CD4-positive, alpha-beta T cell (primary cell): ENCODE data around the gene LAIR1. TPM values are rescaled to one million over a fixed set of nuclear protein-coding genes. Genes with fewer than 3 reads are reported as not detected.

Source experiments
- ATAC-seq: fragments of 200-7000 bp; cut with Tn5 transposase; one replicate; pipeline ENCODE4 v1.10.0; 2022; ENCODE audit warnings: mild to moderate bottlenecking; ENCODE audit not compliant: poor library complexity
- CTCF ChIA-PET: fragments of 350-600 bp; sonication (Branson Sonifier 250); formaldehyde crosslinking; loops from one replicate; lab custom pipeline; 2021; ENCODE audit warnings: antibody characterized with exemption, inconsistent platforms; lab: Charles Lee
- POLR2A ChIA-PET: fragments of 350-600 bp; sonication (Branson Sonifier 250); formaldehyde crosslinking; loops from one replicate; lab custom pipeline; 2021; ENCODE audit warnings: antibody characterized with exemption, inconsistent platforms; lab: Charles Lee
- DNase-seq, 14 experiments: peaks; one replicate each; pipeline ENCODE4 v3.0.0-alpha.2; 2013 to 2020; ENCODE audit warnings: mixed read lengths in 2 of 14
- H3K27ac ChIP-seq, 2 donors: one replicate each; pipeline versions ENCODE4 v1.5.1 to v1.7.0; 2013; ENCODE audit warnings: low read length in 2 of 2, low read depth in 1 of 2, mild to moderate bottlenecking in 1 of 2
- H3K27me3 ChIP-seq, 2 experiments: 1 replicate in 1 of 2; 2 replicates in 1 of 2; pipeline versions ENCODE4 v1.6.1 to v1.7.0; 2013; ENCODE audit warnings: low read length in 2 of 2, control low read depth in 1 of 2, mild to moderate bottlenecking in 1 of 2, moderate library complexity in 1 of 2; ENCODE audit not compliant: insufficient read depth in 2 of 2, control insufficient read depth in 1 of 2
- H3K36me3 ChIP-seq: one replicate; pipeline ENCODE4 v1.6.1; 2013; ENCODE audit warnings: low read length, control low read depth; ENCODE audit not compliant: insufficient read depth
- H3K4me1 ChIP-seq: one replicate; pipeline ENCODE4 v1.6.1; 2013; ENCODE audit warnings: low read length, control low read depth; ENCODE audit not compliant: insufficient read depth
- H3K4me3 ChIP-seq: one replicate; pipeline ENCODE4 v1.5.1; 2013; ENCODE audit warnings: mild to moderate bottlenecking, low read length, moderate library complexity
- H3K9me3 ChIP-seq, 2 experiments: 1 replicate in 1 of 2; 2 replicates in 1 of 2; pipeline versions ENCODE4 v1.6.1 to v1.7.0; 2013; ENCODE audit warnings: low read length in 2 of 2, mild to moderate bottlenecking in 2 of 2, control low read depth in 1 of 2, moderate library complexity in 1 of 2; ENCODE audit not compliant: control insufficient read depth in 1 of 2, insufficient read depth in 1 of 2
- H3K27ac Mint-ChIP-seq: one replicate; pipeline ENCODE4 v1.8.0; 2020; ENCODE audit warnings: mixed read lengths
- H3K27me3 Mint-ChIP-seq: one replicate; pipeline ENCODE4 v1.8.0; 2021; ENCODE audit warnings: mixed read lengths
- H3K36me3 Mint-ChIP-seq: one replicate; pipeline ENCODE4 v1.8.0; 2021; ENCODE audit warnings: low read depth, mixed read lengths
- H3K4me1 Mint-ChIP-seq: one replicate; pipeline ENCODE4 v1.8.0; 2021; ENCODE audit warnings: low read depth, mixed read lengths
- H3K4me3 Mint-ChIP-seq: one replicate; pipeline ENCODE4 v1.8.0; 2020; ENCODE audit warnings: mild to moderate bottlenecking, mixed read lengths
- H3K9me3 Mint-ChIP-seq: one replicate; pipeline ENCODE4 v1.8.0; 2020; ENCODE audit warnings: mixed read lengths
- intact Hi-C, 2 experiments: fragments of 100-400 bp; cut with DNase I in 1 of 2; cut with micrococcal nuclease in 1 of 2; formaldehyde crosslinking; loops; one replicate each; pipeline versions ENCODE4 v1.15.1 to v1.9.0; 2023 to 2025; cut with DNase I, micrococcal nuclease
- total RNA-seq, 174 experiments: library from RNA in 2 of 174; stranded (reverse) in 2 of 174; gene quantifications; one replicate each; pipeline ENCODE4 v1.2.3 and lab custom pipeline; 2021 to 2026
- TF ChIP-seq, protein P1 (sequence below): fragments of 200-600 bp; IDR thresholded peaks from one replicate; pipeline ENCODE4 v1.8.0; 2022; ENCODE audit warnings: antibody characterized with exemption, mild to moderate bottlenecking

Gene LAIR1
- total RNA-seq, 2 experiments from 2014 or later: 12.3 to 14.4 TPM

DNA sequence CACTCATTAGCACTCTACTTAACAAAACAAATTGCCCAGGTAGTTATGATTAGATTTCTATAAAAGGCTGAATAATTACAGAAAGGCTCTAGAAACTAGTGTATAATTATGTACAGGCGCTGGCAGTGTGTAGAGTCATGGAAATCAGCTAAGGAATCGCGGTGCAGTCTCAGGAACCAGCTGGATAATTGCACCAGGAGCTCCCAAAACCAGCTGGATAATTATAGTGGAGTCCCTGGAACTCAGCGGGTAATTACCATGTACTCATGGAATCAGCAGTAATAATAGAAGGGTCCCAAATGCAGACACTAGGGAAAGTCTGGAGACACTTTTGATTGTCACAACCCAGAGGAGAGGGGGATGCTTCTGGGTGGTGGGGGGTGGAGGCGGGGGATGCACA lies 27.4 kb upstream of the LAIR1 start:
- no peak for DNase-seq
- ChIA-PET POLR2A (interaction anchor here (0.6 kb wide), 1 partner anchor 21 kb away, joined by 3 read pairs; no protein-coding TSS in a partner anchor), CTCF (interaction anchor here (0.9 kb wide), 1 partner anchor 14 kb away, joined by 3 read pairs; no protein-coding TSS in a partner anchor)
- Histone ChIP-seq H3K27me3 (no peaks in the 10 kb centered on the region), H3K9me3 (no peaks in the 10 kb centered on the region), H3K27ac (no peak overlapping the region), H3K36me3 (no peaks in the 10 kb centered on the region), H3K4me1 (peaks cover 44% of the 10 kb centered on the region), H3K4me3 (no peak overlapping the region)
- Mint-ChIP-seq H3K9me3 (no peaks in the 10 kb centered on the region), H3K36me3 (no peaks in the 10 kb centered on the region), H3K4me3 (no peak overlapping the region), H3K27ac (no peak overlapping the region), H3K27me3 (no peaks in the 10 kb centered on the region), H3K4me1 (peaks cover 34% of the 10 kb centered on the region)
- intact Hi-C loops: loop anchor here in 1 of 2 experiments (2.0 kb wide), 1 partner anchor 223 kb away; no protein-coding TSS in a partner anchor
- TF ChIP-seq, protein P1, sequence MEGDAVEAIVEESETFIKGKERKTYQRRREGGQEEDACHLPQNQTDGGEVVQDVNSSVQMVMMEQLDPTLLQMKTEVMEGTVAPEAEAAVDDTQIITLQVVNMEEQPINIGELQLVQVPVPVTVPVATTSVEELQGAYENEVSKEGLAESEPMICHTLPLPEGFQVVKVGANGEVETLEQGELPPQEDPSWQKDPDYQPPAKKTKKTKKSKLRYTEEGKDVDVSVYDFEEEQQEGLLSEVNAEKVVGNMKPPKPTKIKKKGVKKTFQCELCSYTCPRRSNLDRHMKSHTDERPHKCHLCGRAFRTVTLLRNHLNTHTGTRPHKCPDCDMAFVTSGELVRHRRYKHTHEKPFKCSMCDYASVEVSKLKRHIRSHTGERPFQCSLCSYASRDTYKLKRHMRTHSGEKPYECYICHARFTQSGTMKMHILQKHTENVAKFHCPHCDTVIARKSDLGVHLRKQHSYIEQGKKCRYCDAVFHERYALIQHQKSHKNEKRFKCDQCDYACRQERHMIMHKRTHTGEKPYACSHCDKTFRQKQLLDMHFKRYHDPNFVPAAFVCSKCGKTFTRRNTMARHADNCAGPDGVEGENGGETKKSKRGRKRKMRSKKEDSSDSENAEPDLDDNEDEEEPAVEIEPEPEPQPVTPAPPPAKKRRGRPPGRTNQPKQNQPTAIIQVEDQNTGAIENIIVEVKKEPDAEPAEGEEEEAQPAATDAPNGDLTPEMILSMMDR: no peak
- ATAC-seq: no peak

DNA sequence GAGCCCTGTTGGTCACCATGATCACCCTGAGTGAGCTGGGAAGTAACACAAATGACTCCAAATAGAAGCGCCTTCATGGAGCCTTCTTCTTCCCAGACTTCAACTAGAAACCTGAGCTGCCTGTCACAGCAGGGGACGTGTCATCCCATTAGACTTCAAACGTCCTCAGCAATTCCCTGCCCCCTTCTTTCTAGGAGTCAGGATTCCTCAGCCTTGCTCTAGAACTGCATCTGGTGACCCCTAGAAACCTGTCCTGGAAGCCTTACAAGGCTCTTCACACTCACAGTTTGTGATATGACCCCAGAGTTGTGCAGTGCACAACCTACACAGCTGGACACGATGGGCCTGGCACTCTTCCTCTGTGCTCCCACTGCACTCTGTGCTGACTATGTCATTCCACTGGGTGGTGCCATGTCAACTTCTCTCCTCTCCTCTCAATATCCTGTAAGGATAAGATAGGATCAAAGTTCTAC lies 26.9 kb upstream of the LAIR1 start:
- POLR2A ChIA-PET: interaction anchor here (0.6 to 1.7 kb wide), 3 partner anchors 13 to 27 kb away, joined by 3 to 5 read pairs (median 3); partner anchors contain the start of gene LAIR1
- ATAC-seq (no peak), DNase-seq (no peak)
- CTCF ChIA-PET: interaction anchor here (0.8 to 1.5 kb wide), 6 partner anchors 10 to 66 kb away, joined by 3 to 12 read pairs (median 4); no protein-coding TSS in a partner anchor
- H3K36me3 Mint-ChIP-seq: no peaks in the 10 kb centered on the region
- no peak overlapping the region for H3K27ac ChIP-seq
- H3K27me3 ChIP-seq: no peaks in the 10 kb centered on the region
- no peaks in the 10 kb centered on the region for H3K9me3 ChIP-seq
- no peaks in the 10 kb centered on the region for H3K27me3 Mint-ChIP-seq
- no peaks in the 10 kb centered on the region for H3K36me3 ChIP-seq
- peaks cover 34% of the 10 kb centered on the region for H3K4me1 Mint-ChIP-seq
- H3K4me1 ChIP-seq: peaks cover 44% of the 10 kb centered on the region
- no peaks in the 10 kb centered on the region for H3K9me3 Mint-ChIP-seq
- H3K4me3 ChIP-seq: no peak overlapping the region
- intact Hi-C loops: loop anchor here (1.0 to 2.0 kb wide), 2 partner anchors 66 to 223 kb away; no protein-coding TSS in a partner anchor
- no peak overlapping the region for H3K27ac Mint-ChIP-seq
- TF ChIP-seq, protein P1: no peak
- H3K4me3 Mint-ChIP-seq: no peak overlapping the region

DNA sequence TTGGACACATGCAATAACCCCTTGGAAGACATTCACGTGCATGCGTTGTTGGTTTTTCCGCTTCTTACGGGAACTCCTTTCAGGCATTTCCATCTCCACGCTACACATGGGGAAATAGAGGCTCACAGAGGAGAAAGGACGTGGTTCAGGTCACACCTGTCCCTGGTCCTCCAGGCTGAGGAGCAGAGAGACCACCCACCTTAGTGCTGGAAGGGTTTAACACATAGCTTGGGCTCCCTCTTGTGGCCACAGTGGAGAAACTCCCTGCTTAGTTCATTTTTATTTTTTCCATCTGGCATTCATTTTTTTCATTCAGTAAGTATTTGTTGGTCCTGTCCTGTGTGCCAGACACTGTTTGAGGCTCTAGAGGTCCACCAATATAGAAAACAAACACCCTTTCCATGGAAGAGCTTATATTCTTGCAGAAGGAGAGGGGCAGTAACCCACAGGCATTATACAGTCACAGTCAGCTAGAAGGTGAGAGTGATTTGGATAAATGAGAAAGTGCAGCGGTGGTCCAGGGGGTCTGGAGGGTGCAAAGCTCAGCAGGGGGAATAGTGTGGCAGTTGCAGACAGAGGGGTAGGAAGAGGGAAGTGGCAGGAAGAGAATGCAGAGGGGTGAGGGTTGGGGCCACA lies 26.3 kb upstream of the LAIR1 start:
- Mint-ChIP-seq H3K4me1 (peaks cover 34% of the 10 kb centered on the region), H3K27ac (peak overlapping the region; percentile 1), H3K9me3 (no peaks in the 10 kb centered on the region), H3K27me3 (no peaks in the 10 kb centered on the region), H3K36me3 (no peaks in the 10 kb centered on the region), H3K4me3 (peak overlapping the region; percentile 76)
- no peaks in the 10 kb centered on the region for H3K9me3 ChIP-seq
- DNase-seq: peak; percentile 39 to 88 (median 62)
- TF ChIP-seq, protein P1: peak; percentile 95
- intact Hi-C loops: loop anchor here (1.0 kb wide), 1 partner anchor 66 kb away; no protein-coding TSS in a partner anchor
- H3K36me3 ChIP-seq: no peaks in the 10 kb centered on the region
- no peaks in the 10 kb centered on the region for H3K27me3 ChIP-seq
- POLR2A ChIA-PET: interaction anchor here (0.6 to 1.7 kb wide), 4 partner anchors 12 to 68 kb away, joined by 3 to 5 read pairs (median 4); partner anchors contain the start of gene LAIR1
- no peak overlapping the region for H3K27ac ChIP-seq
- peak; percentile 31 for ATAC-seq
- peaks cover 44% of the 10 kb centered on the region for H3K4me1 ChIP-seq
- no peak overlapping the region for H3K4me3 ChIP-seq
- CTCF ChIA-PET: interaction anchor here (0.6 to 1.5 kb wide), 11 partner anchors 9 to 125 kb away, joined by 3 to 12 read pairs (median 4); partner anchors contain the start of gene LAIR1
